KMS-11 (cell line): ENCODE measurements around the gene ABLIM2.

ENCODE experiments used
- H2AFZ ChIP-seq: fragments of 200-600 bp; sonication (generic); 2 replicates; pipeline ENCODE4 v1.6.1; 2016; ENCODE audit warnings: antibody characterized with exemption, mixed run types, low read depth
- H3K27ac ChIP-seq: fragments of 200-600 bp; sonication (generic); 2 replicates; pipeline ENCODE4 v1.6.1; 2016; ENCODE audit warnings: mild to moderate bottlenecking, mixed run types
- H3K27me3 ChIP-seq: fragments of 200-600 bp; sonication (generic); 2 replicates; pipeline ENCODE4 v1.6.1; 2017; ENCODE audit warnings: mild to moderate bottlenecking, low read depth, mixed run types, moderate library complexity; ENCODE audit not compliant: insufficient read depth
- H3K36me3 ChIP-seq: fragments of 200-600 bp; sonication (generic); 2 replicates; pipeline ENCODE4 v1.6.1; 2017; ENCODE audit warnings: mild to moderate bottlenecking, mixed run types; ENCODE audit not compliant: insufficient read depth
- H3K4me1 ChIP-seq: fragments of 200-600 bp; sonication (generic); 2 replicates; pipeline ENCODE4 v1.6.1; 2016; ENCODE audit warnings: mild to moderate bottlenecking, low read depth, mixed run types; ENCODE audit not compliant: poor library complexity, severe bottlenecking
- H3K4me2 ChIP-seq: fragments of 200-600 bp; sonication (generic); 2 replicates; pipeline ENCODE4 v1.7.0; 2016; ENCODE audit warnings: mild to moderate bottlenecking, mixed run types
- H3K4me3 ChIP-seq: fragments of 200-600 bp; sonication (generic); IDR thresholded peaks from 2 replicates; pipeline ENCODE4 v1.6.1; 2017; ENCODE audit warnings: low read depth, low read length, mixed read lengths; ENCODE audit not compliant: insufficient read depth
- H3K79me2 ChIP-seq: fragments of 200-600 bp; sonication (generic); 2 replicates; pipeline ENCODE4 v1.6.1; 2016; ENCODE audit warnings: low read depth, mixed run types; ENCODE audit not compliant: insufficient read depth
- H3K9ac ChIP-seq: fragments of 200-600 bp; sonication (generic); 2 replicates; pipeline ENCODE4 v1.6.1; 2016; ENCODE audit warnings: mild to moderate bottlenecking, mixed run types
- H4K20me1 ChIP-seq: fragments of 200-600 bp; sonication (generic); 2 replicates; pipeline ENCODE4 v1.6.1; 2016; ENCODE audit warnings: mild to moderate bottlenecking, mixed run types; ENCODE audit not compliant: insufficient read depth
- CTCF ChIP-seq: fragments of 200-600 bp; sonication (generic); conservative IDR thresholded peaks from 2 replicates; pipeline ENCODE4 v1.6.1; 2017; ENCODE audit warnings: low read depth, mild to moderate bottlenecking, antibody characterized with exemption, low read length, moderate library complexity, mixed read lengths

Gene ABLIM2

GRCh38 chr4:8066336-8066931, 92.2 kb downstream of the ABLIM2 start:
- Histone ChIP-seq H3K4me1 (no peaks in the 10 kb centered on the region), H3K9ac (no peak overlapping the region), H3K79me2 (no peaks in the 10 kb centered on the region), H3K4me3 (no peak overlapping the region), H2AFZ (no peak overlapping the region), H3K27me3 (no peaks in the 10 kb centered on the region), H3K27ac (no peak overlapping the region), H3K4me2 (no peak overlapping the region), H4K20me1 (no peaks in the 10 kb centered on the region), H3K36me3 (no peaks in the 10 kb centered on the region)
- TF ChIP-seq CTCF, result no peak

DNA sequence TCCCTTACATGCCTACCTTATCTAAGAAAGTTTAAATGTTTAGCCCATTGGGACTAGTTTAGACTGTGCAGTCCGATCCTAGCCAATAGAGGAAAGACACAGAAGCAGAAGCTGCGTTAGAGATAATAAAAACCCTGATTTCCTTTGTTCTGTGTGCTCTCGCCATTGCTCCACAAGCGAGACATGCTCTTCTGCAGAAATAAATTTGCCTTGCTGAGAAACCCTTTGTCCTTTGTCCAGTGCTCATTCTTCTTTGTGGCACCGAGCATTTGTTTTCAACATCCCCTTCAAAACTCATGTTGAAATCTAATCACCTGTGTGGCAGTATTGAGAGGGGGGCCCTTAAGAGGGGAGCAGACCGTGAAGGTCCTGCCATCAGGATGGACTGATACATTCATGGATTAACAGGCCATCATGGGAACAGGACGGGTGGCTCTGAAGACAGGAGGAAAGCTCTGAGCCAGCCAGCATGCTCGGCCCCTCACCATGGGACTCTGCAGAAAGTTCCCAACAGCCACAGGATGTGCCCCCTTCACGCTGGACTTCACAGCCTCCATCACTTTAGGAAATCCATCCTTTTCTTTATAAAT, 94.5 kb downstream of the ABLIM2 start:
- H3K36me3 ChIP-seq, result no peaks in the 10 kb centered on the region
- H3K27ac ChIP-seq, result no peak overlapping the region
- H3K4me2 ChIP-seq, result no peak overlapping the region
- no peaks in the 10 kb centered on the region for H3K79me2 ChIP-seq
- H2AFZ ChIP-seq, result no peak overlapping the region
- no peak overlapping the region for H3K4me3 ChIP-seq
- H3K4me1 ChIP-seq, result no peaks in the 10 kb centered on the region
- H4K20me1 ChIP-seq, result no peaks in the 10 kb centered on the region
- H3K27me3 ChIP-seq, result no peaks in the 10 kb centered on the region
- no peak for TF ChIP-seq CTCF
- no peak overlapping the region for H3K9ac ChIP-seq

- Histone ChIP-seq H3K36me3 (no peaks in the 10 kb centered on the region), H3K4me2 (no peak overlapping the region), H4K20me1 (no peaks in the 10 kb centered on the region), H3K9ac (no peak overlapping the region), H3K27ac (no peak overlapping the region), H3K27me3 (no peaks in the 10 kb centered on the region), H3K4me3 (no peak overlapping the region), H3K4me1 (no peaks in the 10 kb centered on the region), H2AFZ (no peak overlapping the region), H3K79me2 (no peaks in the 10 kb centered on the region)
- TF ChIP-seq CTCF, result no peak
Observed at GRCh38 chr4:8061573-8061972, 97.0 kb downstream of the ABLIM2 start.

DNA sequence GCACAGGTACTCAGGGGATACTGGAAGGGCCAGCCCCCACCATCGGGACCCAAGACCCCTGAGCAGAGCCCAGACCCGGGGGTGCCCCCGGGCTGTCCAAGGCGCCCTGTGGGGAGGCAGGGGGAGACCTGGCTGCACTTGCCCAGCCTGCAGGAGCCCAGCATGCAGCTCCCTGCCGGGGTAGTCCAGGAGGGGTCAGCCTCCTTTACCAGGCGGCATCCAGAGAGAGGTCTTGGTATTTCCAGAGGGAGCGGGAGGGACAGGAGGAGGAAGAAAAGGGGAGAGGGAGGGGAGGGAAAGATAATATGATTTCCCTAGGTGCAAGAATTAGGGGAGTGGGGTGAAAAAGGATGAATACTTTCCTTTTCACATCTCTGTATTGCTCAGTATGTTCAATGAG, 97.5 kb downstream of the ABLIM2 start:
- TF ChIP-seq CTCF, result no peak
- Histone ChIP-seq H3K79me2 (no peaks in the 10 kb centered on the region), H4K20me1 (no peaks in the 10 kb centered on the region), H3K4me2 (no peak overlapping the region), H2AFZ (no peak overlapping the region), H3K4me1 (no peaks in the 10 kb centered on the region), H3K27me3 (no peaks in the 10 kb centered on the region), H3K36me3 (no peaks in the 10 kb centered on the region), H3K4me3 (no peak overlapping the region), H3K27ac (no peak overlapping the region), H3K9ac (no peak overlapping the region)
